CD4-positive, alpha-beta memory T cell (primary cell): ENCODE results near the gene DDX23. TPM values are rescaled to one million over a fixed set of nuclear protein-coding genes. Genes with fewer than 3 reads are reported as not detected.

ENCODE experiments used
- CTCF ChIA-PET: fragments of 350-600 bp; sonication (Branson Sonifier 250); formaldehyde crosslinking; loops from one replicate; lab custom pipeline; 2021; ENCODE audit warnings: inconsistent platforms; ENCODE audit not compliant: partially characterized antibody; lab: Charles Lee
- POLR2A ChIA-PET: fragments of 350-600 bp; sonication (Branson Sonifier 250); formaldehyde crosslinking; loops from one replicate; lab custom pipeline; 2021; ENCODE audit not compliant: partially characterized antibody; lab: Charles Lee
- DNase-seq, 5 donors: peaks; one replicate each; pipeline versions ENCODE4 v3.0.0 to v3.0.0-alpha.2; 2020 to 2022; ENCODE audit warnings: mixed read lengths in 1 of 5
- H3K27ac ChIP-seq: one replicate; pipeline ENCODE4 v1.7.0; 2013; ENCODE audit warnings: low read depth, low read length
- H3K27me3 ChIP-seq: 2 replicates; pipeline ENCODE4 v1.7.0; 2013; ENCODE audit warnings: mild to moderate bottlenecking, low read length, moderate library complexity; ENCODE audit not compliant: insufficient read depth
- H3K36me3 ChIP-seq: 2 replicates; pipeline ENCODE4 v1.7.0; 2013; ENCODE audit warnings: mild to moderate bottlenecking, low read length, moderate library complexity; ENCODE audit not compliant: insufficient read depth
- H3K4me1 ChIP-seq: 2 replicates; pipeline ENCODE4 v1.7.0; 2013; ENCODE audit warnings: mild to moderate bottlenecking, low read length, moderate library complexity; ENCODE audit not compliant: insufficient read depth
- H3K4me3 ChIP-seq, 2 donors: one replicate each; pipeline ENCODE4 v1.7.0; 2013; ENCODE audit warnings: low read length in 2 of 2, mild to moderate bottlenecking in 1 of 2
- H3K9me3 ChIP-seq, 2 donors: one replicate each; pipeline ENCODE4 v1.7.0; 2013; ENCODE audit warnings: low read length in 2 of 2, control low read depth in 1 of 2; ENCODE audit not compliant: control insufficient read depth in 1 of 2
- H3K27ac Mint-ChIP-seq, 7 donors: one replicate each; pipeline ENCODE4 v1.8.0; 2020 to 2021; ENCODE audit warnings: mixed read lengths in 7 of 7, mild to moderate bottlenecking in 6 of 7, inconsistent platforms in 3 of 7, moderate library complexity in 3 of 7
- H3K27me3 Mint-ChIP-seq, 2 donors: one replicate each; pipeline ENCODE4 v1.8.0; 2020 to 2021; ENCODE audit warnings: mixed read lengths in 2 of 2
- H3K36me3 Mint-ChIP-seq, 2 donors: one replicate each; pipeline ENCODE4 v1.8.0; 2020 to 2021; ENCODE audit warnings: mixed read lengths in 2 of 2, inconsistent platforms in 1 of 2, mild to moderate bottlenecking in 1 of 2
- H3K4me1 Mint-ChIP-seq, 4 donors: one replicate each; pipeline ENCODE4 v1.8.0; 2020 to 2021; ENCODE audit warnings: mixed read lengths in 4 of 4, mild to moderate bottlenecking in 1 of 4
- H3K4me3 Mint-ChIP-seq, 8 donors: one replicate each; pipeline ENCODE4 v1.8.0; 2020 to 2021; ENCODE audit warnings: mixed read lengths in 8 of 8, mild to moderate bottlenecking in 7 of 8, moderate library complexity in 6 of 8, inconsistent platforms in 3 of 8
- H3K9me3 Mint-ChIP-seq, 8 donors: one replicate each; pipeline ENCODE4 v1.8.0; 2020 to 2021; ENCODE audit warnings: mixed read lengths in 8 of 8, mild to moderate bottlenecking in 5 of 8, inconsistent platforms in 3 of 8, moderate library complexity in 1 of 8
- intact Hi-C: fragments of 100-400 bp; cut with micrococcal nuclease; formaldehyde crosslinking; loops from one replicate; pipeline ENCODE4 v1.15.1; 2023
- polyA plus RNA-seq, 2 donors: library from polyadenylated mRNA; unstranded; fragments of 300-500 nt; fragmentation: Illumina TruSeq; gene quantifications; one replicate each; pipeline ENCODE4 v1.2.3, GENCODE V29; 2021
- total RNA-seq, 2 experiments: library from RNA; stranded (reverse); gene quantifications; one replicate each; pipeline ENCODE4 v1.2.3, GENCODE V29; 2021

Gene DDX23
- total and polyA plus RNA-seq, 4 experiments from 2014 or later: 14.3 to 158 (median 106) TPM

GRCh38 chr12:48811437-48812090 is 40.4 kb downstream of the DDX23 start:
- DNase-seq: no peak
- H3K36me3 ChIP-seq: no peaks in the 10 kb centered on the region
- H3K4me3 ChIP-seq: no peak overlapping the region
- Mint-ChIP-seq H3K4me1 (peaks cover 10 to 32% (median 17%) of the 10 kb centered on the region in 4 donors), H3K27me3 (no peaks in the 10 kb centered on the region), H3K4me3 (peak overlapping the region in 1 of 8 donors; percentile 13), H3K9me3 (no peaks in the 10 kb centered on the region), H3K36me3 (no peaks in the 10 kb centered on the region), H3K27ac (peak overlapping the region in 4 of 7 donors; percentile 7 to 54 (median 50))
- ChIA-PET CTCF (interaction anchor here (1.3 to 1.7 kb wide), 4 partner anchors 15 to 59 kb away, joined by 3 to 5 read pairs (median 5); no protein-coding TSS in a partner anchor), POLR2A (no interaction called here)
- no peak overlapping the region for H3K27ac ChIP-seq
- no peaks in the 10 kb centered on the region for H3K9me3 ChIP-seq
- peaks cover 25% of the 10 kb centered on the region for H3K4me1 ChIP-seq
- H3K27me3 ChIP-seq: no peaks in the 10 kb centered on the region
- intact Hi-C loops: no loop called here

DNA sequence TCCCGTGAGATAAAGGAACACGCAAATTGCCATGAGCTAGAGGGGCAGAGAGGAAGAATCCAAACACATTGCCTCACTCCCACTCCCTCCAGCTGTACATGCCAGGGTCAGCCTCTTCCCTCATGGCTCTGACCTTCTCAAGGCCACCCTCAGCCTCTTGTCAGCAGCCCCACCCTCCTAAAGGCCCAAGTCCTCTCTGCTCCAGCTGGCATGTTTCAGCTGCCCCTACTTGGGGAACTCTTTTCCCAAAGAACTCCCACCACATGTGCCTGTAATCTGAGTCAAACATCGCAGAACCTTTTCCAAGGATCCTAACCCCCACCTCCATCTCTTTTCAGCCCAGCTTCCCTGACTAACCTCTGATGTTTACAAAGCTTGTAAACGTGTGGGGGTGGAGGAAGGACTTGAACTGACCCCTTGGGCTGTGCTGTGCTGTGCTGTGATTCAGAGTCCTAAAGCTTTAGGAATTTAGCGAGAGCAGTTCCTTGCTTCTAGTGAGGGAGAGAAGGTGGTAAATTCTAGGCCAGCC is 41.0 kb downstream of the DDX23 start:
- Histone ChIP-seq H3K36me3 (no peaks in the 10 kb centered on the region), H3K27ac (no peak overlapping the region), H3K4me3 (no peak overlapping the region), H3K27me3 (no peaks in the 10 kb centered on the region), H3K4me1 (peaks cover 19% of the 10 kb centered on the region), H3K9me3 (no peaks in the 10 kb centered on the region)
- Mint-ChIP-seq H3K36me3 (no peaks in the 10 kb centered on the region), H3K27ac (peak overlapping the region in 1 of 7 donors; percentile 23), H3K27me3 (no peaks in the 10 kb centered on the region), H3K9me3 (no peaks in the 10 kb centered on the region), H3K4me1 (peaks cover 5 to 26% (median 12%) of the 10 kb centered on the region in 4 donors), H3K4me3 (no peak overlapping the region)
- ChIA-PET CTCF (interaction anchor here (1.5 to 1.7 kb wide), 3 partner anchors 14 to 58 kb away, joined by 5 to 7 read pairs (median 5); no protein-coding TSS in a partner anchor), POLR2A (no interaction called here)
- intact Hi-C loops: no loop called here
- no peak for DNase-seq

GRCh38 chr12:48807981-48808380 is 44.0 kb downstream of the DDX23 start:
- peaks cover 8% of the 10 kb centered on the region for H3K4me1 ChIP-seq
- no peak overlapping the region for H3K27ac Mint-ChIP-seq
- no peaks in the 10 kb centered on the region for H3K36me3 ChIP-seq
- no peaks in the 10 kb centered on the region for H3K9me3 Mint-ChIP-seq
- CTCF ChIA-PET: interaction anchor here (1.3 to 1.5 kb wide), 2 partner anchors 13 to 54 kb away, joined by 4 to 5 read pairs; no protein-coding TSS in a partner anchor
- H3K27ac ChIP-seq: no peak overlapping the region
- H3K36me3 Mint-ChIP-seq: no peaks in the 10 kb centered on the region
- H3K4me3 Mint-ChIP-seq: no peak overlapping the region
- peaks cover 5 to 10% (median 7%) of the 10 kb centered on the region in 4 donors for H3K4me1 Mint-ChIP-seq
- H3K27me3 ChIP-seq: no peaks in the 10 kb centered on the region
- no peaks in the 10 kb centered on the region for H3K9me3 ChIP-seq
- POLR2A ChIA-PET: no interaction called here
- no peaks in the 10 kb centered on the region for H3K27me3 Mint-ChIP-seq
- DNase-seq: no peak
- no peak overlapping the region for H3K4me3 ChIP-seq
- intact Hi-C loops: no loop called here

GRCh38 chr12:48803675-48804074 is 48.3 kb downstream of the DDX23 start:
- intact Hi-C loops: no loop called here
- Mint-ChIP-seq H3K27me3 (no peaks in the 10 kb centered on the region), H3K4me1 (peaks cover 5 to 7% (median 6%) of the 10 kb centered on the region in 4 donors), H3K4me3 (no peak overlapping the region), H3K27ac (peak overlapping the region in 1 of 7 donors; percentile 60), H3K36me3 (no peaks in the 10 kb centered on the region), H3K9me3 (no peaks in the 10 kb centered on the region)
- Histone ChIP-seq H3K27ac (no peak overlapping the region), H3K4me3 (no peak overlapping the region), H3K9me3 (no peaks in the 10 kb centered on the region), H3K36me3 (no peaks in the 10 kb centered on the region), H3K4me1 (peaks cover 8% of the 10 kb centered on the region), H3K27me3 (no peaks in the 10 kb centered on the region)
- DNase-seq: no peak
- CTCF ChIA-PET: interaction anchor here (1.3 to 1.8 kb wide), 3 partner anchors 8 to 12 kb away, joined by 3 to 5 read pairs (median 4); no protein-coding TSS in a partner anchor
- POLR2A ChIA-PET: no interaction called here

- Histone ChIP-seq H3K36me3 (no peaks in the 10 kb centered on the region), H3K4me1 (peaks cover 8% of the 10 kb centered on the region), H3K9me3 (no peaks in the 10 kb centered on the region), H3K27me3 (no peaks in the 10 kb centered on the region), H3K4me3 (no peak overlapping the region), H3K27ac (no peak overlapping the region)
- peaks cover 0 to under 1% of the 10 kb centered on the region in 2 donors for H3K27me3 Mint-ChIP-seq
- H3K36me3 Mint-ChIP-seq: no peaks in the 10 kb centered on the region
- ChIA-PET POLR2A (no interaction called here), CTCF (interaction anchor here (3.2 to 8.3 kb wide), 2 partner anchors 14 to 48 kb away, joined by 16 to 53 read pairs; partner anchors contain the start of gene CACNB3)
- intact Hi-C loops: no loop called here
- H3K4me1 Mint-ChIP-seq: peaks cover 5 to 7% (median 6%) of the 10 kb centered on the region in 4 donors
- no peaks in the 10 kb centered on the region for H3K9me3 Mint-ChIP-seq
- DNase-seq: no peak
- no peak overlapping the region for H3K4me3 Mint-ChIP-seq
- H3K27ac Mint-ChIP-seq: no peak overlapping the region
Measured at GRCh38 chr12:48800971-48801370, 51.0 kb downstream of the DDX23 start.

- Mint-ChIP-seq H3K27me3 (peaks cover 0 to 3% of the 10 kb centered on the region in 2 donors), H3K4me3 (no peak overlapping the region), H3K4me1 (peaks cover 7 to 9% (median 9%) of the 10 kb centered on the region in 4 donors), H3K9me3 (no peaks in the 10 kb centered on the region), H3K27ac (no peak overlapping the region), H3K36me3 (no peaks in the 10 kb centered on the region)
- peaks cover 8% of the 10 kb centered on the region for H3K4me1 ChIP-seq
- DNase-seq: no peak
- intact Hi-C loops: no loop called here
- H3K27me3 ChIP-seq: no peaks in the 10 kb centered on the region
- H3K36me3 ChIP-seq: no peaks in the 10 kb centered on the region
- ChIA-PET CTCF (interaction anchor here (3.2 to 8.3 kb wide), 2 partner anchors 15 to 47 kb away, joined by 16 to 53 read pairs; partner anchors contain the start of gene CACNB3), POLR2A (no interaction called here)
- no peaks in the 10 kb centered on the region for H3K9me3 ChIP-seq
- no peak overlapping the region for H3K27ac ChIP-seq
- H3K4me3 ChIP-seq: no peak overlapping the region
Measured at GRCh38 chr12:48800457-48800856, 51.5 kb downstream of the DDX23 start.

DNA sequence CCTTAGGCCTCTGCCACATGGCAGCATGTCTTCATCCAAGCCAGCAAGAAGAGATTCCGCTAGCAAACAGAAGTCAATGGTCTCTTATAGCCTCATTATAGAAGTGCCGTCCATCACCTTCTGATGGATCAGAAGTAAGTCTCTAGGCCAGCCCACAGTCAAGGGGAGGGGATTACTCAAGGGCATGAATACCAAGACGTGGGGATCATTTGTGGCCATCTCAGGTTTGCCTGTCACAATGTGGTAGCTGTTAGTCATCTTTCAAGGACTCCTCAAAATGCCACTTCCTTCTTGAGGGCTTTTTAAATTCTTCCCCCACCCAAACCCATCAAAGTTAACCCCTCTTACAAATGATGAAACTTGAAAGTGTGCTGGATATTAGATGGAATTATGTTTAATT is 55.0 kb downstream of the DDX23 start:
- peaks cover 0 to 7% of the 10 kb centered on the region in 2 donors for H3K27me3 Mint-ChIP-seq
- H3K36me3 Mint-ChIP-seq: no peaks in the 10 kb centered on the region
- intact Hi-C loops: loop anchor here (1.0 kb wide), 1 partner anchor 44 kb away; no protein-coding TSS in a partner anchor
- DNase-seq: no peak
- no peaks in the 10 kb centered on the region for H3K4me1 ChIP-seq
- no peak overlapping the region for H3K4me3 Mint-ChIP-seq
- H3K27ac ChIP-seq: no peak overlapping the region
- H3K4me1 Mint-ChIP-seq: peaks cover 0 to 4% (median 3%) of the 10 kb centered on the region in 4 donors
- H3K36me3 ChIP-seq: no peaks in the 10 kb centered on the region
- no peak overlapping the region for H3K4me3 ChIP-seq
- no peak overlapping the region for H3K27ac Mint-ChIP-seq
- no peaks in the 10 kb centered on the region for H3K27me3 ChIP-seq
- POLR2A ChIA-PET: no interaction called here
- H3K9me3 Mint-ChIP-seq: no peaks in the 10 kb centered on the region
- CTCF ChIA-PET: interaction anchor here (1.1 to 8.3 kb wide), 4 partner anchors 11 to 41 kb away, joined by 5 to 156 read pairs (median 33); partner anchors contain the start of gene CACNB3
- H3K9me3 ChIP-seq: no peaks in the 10 kb centered on the region
